ENCODE data around the gene PCAT7.
"Not testable (repeated sequence)": the region's sequence is repeated elsewhere in the genome, so short reads cannot be mapped to it uniquely, and the experiment has no call there.

GRCh38 chr9:94592683-94593082 is 37.8 kb downstream of the PCAT7 start:
- not testable (repeated sequence) for TF ChIP-seq CTCF, POLR2A (IDR thresholded peaks at IDR 0.05)

Measured in body of pancreas (tissue), 4 donors.